Measurements from ENCODE around the gene RIOK1. TPM values are rescaled to one million over a fixed set of nuclear protein-coding genes. Genes with fewer than 3 reads are reported as not detected.

RIOK1 gene
- total RNA-seq, 1 experiment from 2014 or later, result 39.0 TPM

- no peak for TF ChIP-seq RAD21 (IDR thresholded peaks at IDR 0.05; ENCODE audit: low read depth)
Observed at GRCh38 chr6:7414811-7415210, 25.2 kb downstream of the RIOK1 start (continued).

GRCh38 chr6:7417684-7418083, 28.1 kb downstream of the RIOK1 start:
- no peak for DNase-seq (ENCODE audit: low read depth, low spot score)
- no peak for TF ChIP-seq SIN3A (IDR thresholded peaks at IDR 0.05; ENCODE audit: low read depth)
- TF ChIP-seq ZBTB33 (IDR thresholded peaks at IDR 0.05; ENCODE audit: extremely low read depth, insufficient replicate concordance, low read length), result no peak
- no peak for TF ChIP-seq ELF1 (IDR thresholded peaks at IDR 0.05; ENCODE audit: borderline replicate concordance, low read depth)
- no peak for TF ChIP-seq RAD21 (IDR thresholded peaks at IDR 0.05; ENCODE audit: low read depth)
- no peak for TF ChIP-seq FOSL1 (IDR thresholded peaks at IDR 0.05; ENCODE audit: low read depth)
- POLR2A ChIA-PET, result no interaction called here

More at GRCh38 chr6:7417684-7418083, 28.1 kb downstream of the RIOK1 start:
- H2AFZ ChIP-seq (ENCODE audit: low read depth, low read length, poor library complexity, severe bottlenecking), result no peak overlapping the region
- H3K27me3 ChIP-seq (ENCODE audit: insufficient read depth, low read length), result no peaks in the 10 kb centered on the region
- no peaks in the 10 kb centered on the region for H4K20me1 ChIP-seq (ENCODE audit: insufficient read depth)
- H3K27ac ChIP-seq (ENCODE audit: low read depth, low read length), result no peak overlapping the region
- no peaks in the 10 kb centered on the region for H3K79me2 ChIP-seq (ENCODE audit: insufficient read depth, low read length)
- peaks cover 25 to 31% of the 10 kb centered on the region in 2 experiments for H3K36me3 ChIP-seq (ENCODE audit: control insufficient read depth in 1 of 2, insufficient read depth in 2 of 2, low read length in 2 of 2)
- CTCF ChIA-PET, result no interaction called here
- RAD21 ChIA-PET (ENCODE audit: low non-redundant PET in 1 of 2, low total read pairs in 2 of 2, uncharacterized antibody in 2 of 2, unreplicated experiment in 2 of 2), result no interaction called here
- H3K9ac ChIP-seq (ENCODE audit: low read length), result no peak overlapping the region
- intact Hi-C loops (cut with micrococcal nuclease), result no loop called here
- ATAC-seq, result no peak
- H3K4me3 ChIP-seq (replicated peaks in 1 of 2; ENCODE audit: low read depth in 1 of 2, low read length in 2 of 2), result no peak overlapping the region
- no peaks in the 10 kb centered on the region for H3K4me1 ChIP-seq (ENCODE audit: control insufficient read depth in 1 of 2, insufficient read depth in 2 of 2, low read length in 2 of 2)
- no peak overlapping the region for H3K4me2 ChIP-seq (ENCODE audit: low read length)
- no peaks in the 10 kb centered on the region for H3K9me2 ChIP-seq (ENCODE audit: insufficient read depth)
- no TSS peak for BruUV-seq (replicated peaks)
- no peaks in the 10 kb centered on the region for H3K9me3 ChIP-seq (ENCODE audit: control insufficient read depth in 1 of 2, insufficient read depth in 1 of 2, low read depth in 1 of 2, low read length in 2 of 2)
